Stimulated activated effector memory CD8-positive, alpha-beta T cell treated with anti-CD3 and anti-CD28 coated beads, Interleukin-12 subunit alpha, Interleukin-12 subunit beta, amount 100 ng/mL, for 72 hours (primary cell): ENCODE measurements around the gene AMBRA1.
A peak's percentile ranks its signal among the peaks of the same experiment; 100 is the strongest.

Experiments
- ATAC-seq: fragments of 150-1000 bp; cut with Tn5 transposase; 2 replicates; pipeline ENCODE4 v1.10.0; 2021
- DNase-seq, 2 donors: peaks; one replicate each; pipeline ENCODE4 v3.0.0; 2021 to 2022; ENCODE audit warnings: low spot score in 2 of 2
- H3K27ac Mint-ChIP-seq: one replicate; pipeline ENCODE4 v1.8.0; 2022; ENCODE audit warnings: mild to moderate bottlenecking, mixed read lengths
- H3K36me3 Mint-ChIP-seq: one replicate; pipeline ENCODE4 v1.8.0; 2022; ENCODE audit warnings: mild to moderate bottlenecking, mixed read lengths
- H3K4me1 Mint-ChIP-seq: one replicate; pipeline ENCODE4 v1.8.0; 2022; ENCODE audit warnings: mixed read lengths
- H3K4me3 Mint-ChIP-seq: one replicate; pipeline ENCODE4 v1.8.0; 2022; ENCODE audit warnings: mild to moderate bottlenecking, mixed read lengths
- H3K9me3 Mint-ChIP-seq: one replicate; pipeline ENCODE4 v1.8.0; 2022; ENCODE audit warnings: mixed read lengths

AMBRA1 gene

GRCh38 chr11:46471943-46472661 is 121.7 kb downstream of the AMBRA1 start:
- no peak overlapping the region for H3K27ac Mint-ChIP-seq
- H3K36me3 Mint-ChIP-seq = peaks cover 14% of the 10 kb centered on the region
- no peak for DNase-seq
- peaks cover 41% of the 10 kb centered on the region for H3K4me1 Mint-ChIP-seq
- H3K9me3 Mint-ChIP-seq = no peaks in the 10 kb centered on the region
- no peak overlapping the region for H3K4me3 Mint-ChIP-seq
- no peak for ATAC-seq

- no peak overlapping the region for H3K4me3 Mint-ChIP-seq
- no peak for DNase-seq
- no peaks in the 10 kb centered on the region for H3K9me3 Mint-ChIP-seq
- H3K36me3 Mint-ChIP-seq = peaks cover 14% of the 10 kb centered on the region
- no peak overlapping the region for H3K27ac Mint-ChIP-seq
- no peak for ATAC-seq
- H3K4me1 Mint-ChIP-seq = peaks cover 26% of the 10 kb centered on the region
Observed at GRCh38 chr11:46469926-46470325, 123.9 kb downstream of the AMBRA1 start.

GRCh38 chr11:46465683-46466082 is 128.1 kb downstream of the AMBRA1 start:
- H3K27ac Mint-ChIP-seq = no peak overlapping the region
- no peak for ATAC-seq
- no peak for DNase-seq
- H3K4me3 Mint-ChIP-seq = no peak overlapping the region
- H3K36me3 Mint-ChIP-seq = peaks cover 10% of the 10 kb centered on the region
- H3K9me3 Mint-ChIP-seq = no peaks in the 10 kb centered on the region
- H3K4me1 Mint-ChIP-seq = peaks cover 16% of the 10 kb centered on the region

- H3K27ac Mint-ChIP-seq = no peak overlapping the region
Observed at GRCh38 chr11:46463701-46464421, 130.0 kb downstream of the AMBRA1 start.

GRCh38 chr11:46461461-46461927 is 132.3 kb downstream of the AMBRA1 start:
- no peaks in the 10 kb centered on the region for H3K36me3 Mint-ChIP-seq
- no peak overlapping the region for H3K4me3 Mint-ChIP-seq
- peaks cover 16% of the 10 kb centered on the region for H3K4me1 Mint-ChIP-seq
- H3K9me3 Mint-ChIP-seq = no peaks in the 10 kb centered on the region
- DNase-seq (no peak), ATAC-seq (no peak)
- H3K27ac Mint-ChIP-seq = no peak overlapping the region

More at GRCh38 chr11:46463701-46464421, 130.0 kb downstream of the AMBRA1 start:
- H3K4me1 Mint-ChIP-seq = peaks cover 16% of the 10 kb centered on the region
- H3K9me3 Mint-ChIP-seq = no peaks in the 10 kb centered on the region
- no peak overlapping the region for H3K4me3 Mint-ChIP-seq
- H3K36me3 Mint-ChIP-seq = peaks cover 10% of the 10 kb centered on the region
- ATAC-seq (no peak), DNase-seq (no peak)

GRCh38 chr11:46458491-46458890 is 135.3 kb downstream of the AMBRA1 start:
- Mint-ChIP-seq H3K9me3 (no peaks in the 10 kb centered on the region), H3K4me1 (peaks cover 22% of the 10 kb centered on the region), H3K36me3 (no peaks in the 10 kb centered on the region), H3K27ac (no peak overlapping the region), H3K4me3 (no peak overlapping the region)
- DNase-seq = no peak
- no peak for ATAC-seq

GRCh38 chr11:46457659-46458424 is 136.0 kb downstream of the AMBRA1 start:
- Mint-ChIP-seq H3K27ac (no peak overlapping the region), H3K4me1 (peaks cover 17% of the 10 kb centered on the region), H3K9me3 (no peaks in the 10 kb centered on the region), H3K4me3 (no peak overlapping the region), H3K36me3 (no peaks in the 10 kb centered on the region)
- no peak for ATAC-seq
- DNase-seq = no peak

- ATAC-seq (no peak), DNase-seq (no peak)
- Mint-ChIP-seq H3K27ac (no peak overlapping the region), H3K4me3 (no peak overlapping the region), H3K9me3 (no peaks in the 10 kb centered on the region), H3K36me3 (no peaks in the 10 kb centered on the region), H3K4me1 (peaks cover 11% of the 10 kb centered on the region)
Observed at GRCh38 chr11:46457021-46457420, 136.8 kb downstream of the AMBRA1 start.

- H3K36me3 Mint-ChIP-seq = no peaks in the 10 kb centered on the region
- H3K27ac Mint-ChIP-seq = peak overlapping the region; percentile 54
- DNase-seq = no peak
- H3K4me3 Mint-ChIP-seq = no peak overlapping the region
- H3K4me1 Mint-ChIP-seq = peaks cover 16% of the 10 kb centered on the region
- no peak for ATAC-seq
- H3K9me3 Mint-ChIP-seq = no peaks in the 10 kb centered on the region
Observed at GRCh38 chr11:46456269-46457001, 137.4 kb downstream of the AMBRA1 start.

GRCh38 chr11:46455834-46456233 is 138.0 kb downstream of the AMBRA1 start:
- Mint-ChIP-seq H3K4me3 (no peak overlapping the region), H3K36me3 (no peaks in the 10 kb centered on the region), H3K27ac (peak overlapping the region; percentile 54), H3K9me3 (no peaks in the 10 kb centered on the region), H3K4me1 (peaks cover 18% of the 10 kb centered on the region)
- ATAC-seq (no peak), DNase-seq (no peak)

GRCh38 chr11:46452918-46453517 is 140.8 kb downstream of the AMBRA1 start:
- Mint-ChIP-seq H3K4me3 (no peak overlapping the region), H3K27ac (no peak overlapping the region), H3K4me1 (peaks cover 31% of the 10 kb centered on the region), H3K9me3 (no peaks in the 10 kb centered on the region), H3K36me3 (no peaks in the 10 kb centered on the region)
- DNase-seq (no peak), ATAC-seq (no peak)

GRCh38 chr11:46451759-46452158 is 142.1 kb downstream of the AMBRA1 start:
- Mint-ChIP-seq H3K36me3 (no peaks in the 10 kb centered on the region), H3K4me1 (peaks cover 32% of the 10 kb centered on the region), H3K4me3 (no peak overlapping the region), H3K27ac (peak overlapping the region; percentile 32), H3K9me3 (no peaks in the 10 kb centered on the region)
- ATAC-seq = no peak
- no peak for DNase-seq

GRCh38 chr11:46450846-46451477 is 142.9 kb downstream of the AMBRA1 start:
- DNase-seq = no peak
- Mint-ChIP-seq H3K4me3 (no peak overlapping the region), H3K27ac (no peak overlapping the region), H3K4me1 (peaks cover 29% of the 10 kb centered on the region), H3K36me3 (no peaks in the 10 kb centered on the region), H3K9me3 (no peaks in the 10 kb centered on the region)
- no peak for ATAC-seq

- H3K36me3 Mint-ChIP-seq = peaks cover 13% of the 10 kb centered on the region
- no peaks in the 10 kb centered on the region for H3K9me3 Mint-ChIP-seq
- DNase-seq (no peak), ATAC-seq (no peak)
- peaks cover 21% of the 10 kb centered on the region for H3K4me1 Mint-ChIP-seq
- no peak overlapping the region for H3K4me3 Mint-ChIP-seq
- no peak overlapping the region for H3K27ac Mint-ChIP-seq
Observed at GRCh38 chr11:46447544-46447943, 146.3 kb downstream of the AMBRA1 start.
